NCI-H446 treated with DMSO at 0.1 percent for 48 hours (cell line): ENCODE data around the gene TSSK2.
"Not testable (repeated sequence)": the region's sequence is repeated elsewhere in the genome, so short reads cannot be mapped to it uniquely, and the experiment has no call there.

Source experiments
- DNase-seq: peaks from one replicate; lab custom pipeline; 2025; lab: John Stamatoyannopoulos, UW

The TSSK2 gene

DNA sequence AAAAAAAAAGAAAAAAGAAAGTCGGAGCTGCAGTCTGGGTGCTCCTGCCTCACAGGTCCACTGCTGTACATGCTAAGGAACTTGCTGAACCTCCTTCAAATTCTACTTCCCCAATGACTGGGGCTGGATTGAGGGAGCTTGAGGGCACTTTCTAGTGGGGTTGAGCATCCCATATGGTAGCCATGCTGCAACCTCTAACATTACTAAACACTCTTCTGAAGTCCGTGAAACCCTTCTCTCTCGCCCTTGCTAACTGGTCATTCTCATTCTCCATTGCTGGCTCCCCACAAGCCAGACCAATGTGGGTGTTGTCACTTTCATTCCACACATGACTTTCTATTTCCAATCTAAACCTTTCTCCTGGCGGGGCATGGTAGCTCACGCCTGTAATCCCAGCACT is 12.1 kb downstream of the TSSK2 start:
- DNase-seq, result no peak

DNA sequence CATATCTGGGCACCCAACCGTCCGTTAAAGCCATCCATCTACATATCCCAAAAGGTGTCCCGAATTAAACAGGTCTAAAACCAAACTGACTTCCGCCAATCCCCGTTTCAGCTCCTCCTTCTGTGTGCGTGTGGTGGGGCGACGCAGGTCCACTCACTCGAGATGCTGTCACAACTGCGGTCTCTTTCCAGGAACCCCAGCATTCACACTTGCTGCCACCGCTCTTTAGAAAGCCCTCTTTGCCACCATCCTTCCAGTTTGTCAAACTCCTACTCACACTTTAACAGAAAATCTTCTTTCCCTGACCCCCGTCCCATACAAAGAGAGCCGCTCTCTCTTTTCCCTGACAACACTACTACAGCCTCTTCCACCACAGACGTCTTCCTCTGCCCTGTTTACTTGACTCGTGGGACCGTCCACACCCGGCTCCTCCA is 12.9 kb downstream of the TSSK2 start:
- no peak for DNase-seq

DNA sequence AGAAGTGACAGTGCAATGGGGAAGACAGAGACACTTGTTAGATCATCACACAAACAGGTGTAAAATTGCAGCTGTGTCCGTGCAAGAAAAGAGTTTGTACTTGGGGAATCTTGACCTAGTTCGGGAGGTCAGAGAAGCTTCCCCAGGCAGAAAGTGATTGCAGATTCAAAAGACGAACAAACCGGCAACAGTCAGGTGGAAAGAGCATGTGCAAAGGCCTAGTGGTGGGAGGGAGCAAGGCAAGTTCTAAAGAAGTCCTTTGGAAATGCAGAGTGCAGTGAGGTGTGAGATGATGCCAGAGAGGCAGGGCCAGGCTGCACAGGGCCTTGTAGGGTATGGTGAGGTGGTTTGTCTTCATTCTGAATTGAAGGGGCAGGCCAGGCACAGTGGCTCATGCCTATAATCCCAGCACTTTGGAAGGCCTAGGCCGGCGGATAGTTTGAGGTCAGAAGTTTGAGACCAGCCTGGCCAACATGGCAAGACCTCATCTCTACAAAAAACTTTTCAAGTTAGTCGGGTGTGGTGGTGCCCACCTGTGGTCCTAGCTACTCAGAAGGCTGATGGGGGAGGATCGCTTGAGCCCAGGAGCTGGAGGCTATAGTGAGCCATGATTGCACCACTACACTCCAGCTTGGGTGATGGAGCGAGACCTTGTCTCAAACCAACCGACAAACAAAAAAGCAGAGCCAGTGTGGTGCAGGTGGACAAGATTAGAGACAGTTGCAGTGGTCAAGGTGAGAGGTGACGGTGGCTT is 15.3 kb downstream of the TSSK2 start:
- DNase-seq, result no peak

DNA sequence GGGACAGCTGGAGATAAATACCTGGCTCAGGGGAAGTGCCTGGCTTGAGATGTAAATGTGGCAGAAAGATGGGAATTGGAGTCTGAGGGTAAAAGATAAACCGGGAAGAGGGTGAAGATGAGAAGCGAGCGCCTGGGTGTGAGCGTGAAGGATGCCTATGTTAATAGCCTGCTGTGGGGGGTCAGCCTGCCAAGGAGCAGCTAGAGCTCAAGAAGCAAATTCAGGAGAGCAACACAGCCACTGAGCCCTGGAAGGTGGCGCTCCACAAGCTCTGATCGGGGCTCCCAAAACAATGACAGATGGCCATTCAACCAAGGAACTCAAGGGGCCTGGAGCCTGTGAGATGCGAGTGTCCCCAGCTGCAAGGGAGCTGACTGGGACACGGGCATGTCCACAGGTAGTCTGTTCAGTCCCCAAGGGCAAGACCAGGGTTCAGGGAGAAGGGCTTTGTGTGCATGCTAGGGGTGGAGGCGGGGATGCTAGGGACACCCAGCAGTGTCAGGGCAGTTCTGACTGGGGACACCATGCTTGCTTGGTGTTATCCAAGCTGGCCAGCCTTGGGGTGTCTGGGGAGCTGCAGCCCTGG is 16.2 kb downstream of the TSSK2 start:
- no peak for DNase-seq

DNA sequence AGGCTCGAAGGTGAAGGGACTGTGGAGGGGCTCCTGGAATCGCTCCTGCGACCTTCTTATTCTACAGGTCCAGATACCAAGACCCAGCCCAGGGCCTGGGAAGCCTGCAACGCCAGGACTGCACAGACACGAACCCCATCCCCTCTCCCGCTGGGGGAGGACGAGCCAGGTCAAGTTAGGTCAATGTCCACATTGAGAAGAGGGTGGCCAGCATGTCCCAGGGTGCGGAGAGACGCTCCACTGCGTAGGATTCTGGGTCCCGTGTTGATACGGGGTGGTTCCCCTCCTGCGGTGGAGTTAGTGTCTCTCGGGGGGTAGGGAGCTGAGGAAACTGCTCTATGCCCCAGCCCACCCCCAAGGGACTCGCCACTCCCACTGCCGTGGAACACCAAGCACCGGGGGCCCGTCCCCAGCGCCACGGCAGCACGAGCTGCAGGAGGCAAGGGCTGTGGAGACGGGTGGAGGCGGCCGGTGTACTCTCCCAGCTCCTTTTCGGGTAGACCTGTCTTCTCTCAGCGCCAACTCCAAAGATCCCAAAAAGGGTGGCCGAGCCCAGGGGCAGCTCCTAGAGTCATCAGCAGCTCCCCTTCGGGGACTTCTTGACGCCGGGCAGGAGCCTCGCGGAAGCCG is 17.4 kb downstream of the TSSK2 start:
- no peak for DNase-seq

DNA sequence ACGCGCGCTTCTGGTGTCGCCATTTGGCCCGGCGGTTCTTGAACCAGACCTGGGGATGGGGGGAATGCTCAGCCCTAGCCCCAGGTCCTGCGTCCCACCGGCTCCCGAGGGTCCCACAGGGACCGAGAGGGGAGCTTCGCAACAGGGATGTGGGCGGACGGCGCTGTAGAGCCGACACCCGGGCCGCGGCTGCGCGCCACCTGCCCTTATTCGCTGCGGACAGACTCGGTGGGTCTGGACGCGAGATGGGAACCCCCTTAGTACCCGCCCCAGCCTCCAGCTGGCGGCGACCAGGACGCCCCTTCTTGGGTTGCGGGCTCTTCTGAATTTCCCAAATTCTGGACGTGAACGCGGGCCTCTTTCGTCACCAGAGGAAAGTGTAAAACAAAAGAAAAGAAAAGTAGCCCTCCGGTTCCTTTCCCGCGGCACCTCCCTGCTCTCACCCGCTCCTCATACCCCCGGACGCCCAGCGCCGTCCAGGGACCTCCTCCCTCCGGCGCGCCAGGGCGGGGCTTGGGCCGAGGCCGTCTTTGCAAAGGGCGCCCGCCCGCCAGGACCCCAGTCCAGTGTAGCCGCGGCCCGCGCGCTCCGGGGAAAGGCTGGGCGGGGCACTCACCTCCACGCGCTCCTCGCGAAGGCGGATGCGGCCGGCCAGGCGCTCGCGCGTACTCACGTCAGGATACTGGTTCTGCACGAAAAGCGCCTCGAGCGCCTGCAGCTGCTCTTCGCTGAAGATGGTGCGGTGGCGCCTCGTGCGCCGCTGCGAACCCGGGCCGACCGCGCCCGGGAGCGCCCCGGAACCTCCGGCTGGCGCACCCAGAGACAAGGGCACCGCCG is 18.2 kb downstream of the TSSK2 start:
- DNase-seq, result no peak

DNA sequence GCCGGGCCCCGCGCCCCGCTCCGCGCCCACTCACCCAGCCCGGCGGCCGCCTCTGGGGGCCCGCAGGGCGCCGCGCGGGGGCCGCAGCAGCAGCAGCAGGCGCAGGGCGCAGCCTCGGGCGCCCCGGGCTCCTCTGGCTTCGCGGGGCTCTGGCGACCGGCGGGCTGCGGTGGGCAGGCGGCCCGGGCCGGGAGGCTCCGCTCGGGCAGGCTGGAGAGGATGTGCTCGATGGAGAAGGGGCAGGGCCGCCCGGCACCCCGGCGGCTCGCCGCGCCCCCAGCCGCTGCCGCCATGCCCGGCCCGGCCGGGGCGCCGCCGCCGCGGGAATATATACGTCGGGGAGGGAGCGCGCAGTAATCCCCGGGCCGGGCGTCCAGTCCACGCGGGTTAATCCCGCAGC is 18.9 kb downstream of the TSSK2 start, which contains the start of gene GSC2:
GSC2 (minus strand) TSS at position 302 of the 400 bp plus-strand sequence; CDS start at position 293, 9 bp downstream.
- DNase-seq, result no peak

DNA sequence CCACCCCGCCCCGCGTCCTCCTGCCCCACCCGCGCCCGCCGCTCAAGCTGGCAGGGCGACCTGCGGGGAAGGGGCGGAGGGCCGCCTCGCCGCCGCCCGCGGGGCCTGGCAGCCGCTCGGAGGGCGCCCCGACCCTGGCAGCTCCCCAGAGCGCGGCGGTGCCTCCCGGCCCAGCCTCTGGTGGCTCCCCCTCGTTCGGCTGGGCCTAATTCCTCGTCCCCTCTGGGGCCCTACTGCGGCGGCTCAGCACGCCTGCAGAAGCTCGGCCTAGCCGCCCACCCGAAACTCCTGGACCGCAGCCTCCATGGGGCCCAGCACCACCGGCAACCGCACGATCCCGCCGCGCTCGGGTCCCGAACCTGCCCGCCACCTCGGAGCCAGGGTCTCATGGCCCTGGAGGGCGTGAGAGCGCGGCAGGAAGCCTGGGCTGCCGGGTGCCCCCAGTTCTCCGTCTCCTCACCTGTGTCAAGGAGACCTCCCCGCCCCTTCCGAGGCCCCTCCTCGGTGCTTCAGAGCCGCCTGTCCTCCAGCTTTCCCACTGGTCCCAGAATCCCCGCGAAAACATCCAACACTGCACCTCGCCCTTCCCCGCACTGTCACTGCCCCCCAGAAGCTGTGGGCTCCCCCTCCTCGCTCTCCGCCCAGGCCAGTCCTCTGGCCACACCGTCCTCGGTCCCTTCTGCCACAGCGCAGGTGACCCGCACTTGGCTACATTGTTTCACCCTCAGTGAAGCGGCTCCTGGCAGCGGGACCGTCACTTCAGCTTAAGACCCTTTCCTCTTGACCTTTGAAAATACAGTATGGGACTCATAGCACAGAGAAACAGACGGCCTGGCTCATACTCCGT is 19.6 kb downstream of the TSSK2 start:
- DNase-seq, result no peak

DNA sequence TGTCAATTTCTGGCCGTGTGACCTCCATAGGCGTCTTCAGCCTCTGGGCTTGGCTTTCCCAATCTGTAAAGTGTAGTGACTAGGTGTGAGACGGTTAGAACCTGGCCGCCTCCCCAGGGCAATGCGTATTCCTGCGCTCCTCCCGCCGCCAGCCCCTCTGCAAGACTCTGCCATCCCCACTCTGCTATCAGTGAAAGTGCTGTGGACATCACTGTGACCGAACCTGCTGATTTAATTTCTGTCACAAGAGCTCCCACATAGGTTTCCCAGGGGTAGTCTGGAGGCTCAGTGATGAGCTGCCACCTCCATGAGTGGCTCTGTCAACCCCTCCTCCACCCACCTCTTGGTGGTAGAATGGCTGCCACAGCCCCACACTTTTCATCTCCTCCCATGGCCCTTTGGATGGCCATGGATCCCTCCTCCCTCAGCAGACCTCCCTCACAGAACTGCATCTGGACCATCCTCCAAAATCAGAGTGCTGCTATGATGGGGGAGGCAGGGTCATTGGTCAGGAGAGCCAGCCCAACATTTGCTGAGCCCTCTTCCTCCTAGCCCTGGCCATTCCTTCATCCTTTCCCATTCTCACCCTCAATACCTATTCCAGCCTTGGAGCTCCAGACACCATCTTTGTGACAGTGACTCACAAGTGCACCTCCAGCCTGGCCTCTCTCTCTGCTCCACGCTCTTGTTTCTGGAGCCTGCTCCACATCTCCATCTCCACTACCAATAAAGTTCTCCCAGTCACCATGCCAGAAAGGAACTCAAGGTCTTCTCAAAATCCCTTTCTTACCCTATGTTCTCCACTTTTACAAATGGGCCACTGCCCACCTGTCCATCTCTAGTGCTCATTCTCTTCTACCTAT is 20.5 kb downstream of the TSSK2 start:
- DNase-seq, result no peak

DNA sequence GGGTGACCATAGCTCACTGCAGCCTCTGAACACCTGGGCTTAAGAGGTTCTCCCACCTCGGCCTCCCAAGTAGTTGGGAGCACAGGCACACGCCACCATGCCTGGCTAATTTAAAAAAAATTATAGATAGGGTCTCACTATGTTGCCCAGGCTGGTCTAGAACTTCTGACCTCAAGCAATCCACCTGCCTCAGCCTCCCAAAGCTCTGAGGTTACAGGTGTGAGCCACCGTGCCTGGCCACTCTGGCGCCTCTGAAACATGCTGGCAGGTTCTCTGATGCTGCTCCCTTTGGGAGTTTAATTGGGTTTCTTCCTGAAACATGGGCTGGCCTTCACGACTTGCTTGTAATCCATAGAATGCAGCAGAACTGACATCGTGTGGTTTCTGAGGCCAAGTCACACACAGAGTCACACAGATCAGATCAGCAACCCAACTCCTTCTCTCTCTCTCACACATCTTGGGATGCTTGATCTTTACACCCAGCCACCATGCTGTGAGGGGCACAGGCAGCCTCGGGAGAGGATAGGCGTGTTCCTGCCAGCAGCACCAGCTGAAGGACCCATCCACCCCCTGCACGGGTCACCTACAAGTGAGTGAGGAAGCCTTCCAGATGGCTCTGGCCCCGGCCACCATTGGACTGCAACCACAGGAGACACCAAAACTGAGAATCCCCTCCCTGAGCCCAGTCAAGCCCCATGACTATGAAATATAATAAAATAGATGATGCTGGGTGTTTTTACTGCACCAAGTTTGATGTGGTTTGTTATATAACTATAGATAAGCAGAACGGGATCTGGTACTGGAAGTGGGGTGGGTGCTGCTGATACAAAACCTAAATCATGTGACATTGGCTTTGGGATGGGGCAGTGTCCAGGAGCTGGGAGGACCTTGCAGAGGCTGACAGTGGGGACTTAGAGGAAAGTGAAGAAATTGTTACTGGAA is 22.1 kb downstream of the TSSK2 start:
- DNase-seq, result no peak

DNA sequence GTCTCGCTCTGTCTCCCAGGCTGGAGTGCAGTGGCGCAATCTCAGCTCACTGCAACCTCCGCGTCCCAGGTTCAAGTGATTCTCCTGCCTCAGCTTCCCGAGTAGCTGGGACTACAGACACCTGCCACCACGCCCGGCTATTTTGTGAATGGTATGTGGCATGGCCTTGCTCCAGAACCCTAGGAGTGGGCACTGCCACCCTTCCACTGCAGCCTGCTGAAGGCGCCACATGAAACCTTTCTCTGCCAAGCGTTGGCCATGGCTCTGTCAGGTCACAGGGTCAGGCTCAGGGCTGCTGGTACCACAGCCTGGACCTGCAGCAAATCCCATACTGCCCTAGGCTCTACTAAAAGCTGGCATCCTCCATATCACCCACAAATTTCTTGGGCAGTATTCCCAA is 25.0 kb downstream of the TSSK2 start:
- not testable (repeated sequence) for DNase-seq

DNA sequence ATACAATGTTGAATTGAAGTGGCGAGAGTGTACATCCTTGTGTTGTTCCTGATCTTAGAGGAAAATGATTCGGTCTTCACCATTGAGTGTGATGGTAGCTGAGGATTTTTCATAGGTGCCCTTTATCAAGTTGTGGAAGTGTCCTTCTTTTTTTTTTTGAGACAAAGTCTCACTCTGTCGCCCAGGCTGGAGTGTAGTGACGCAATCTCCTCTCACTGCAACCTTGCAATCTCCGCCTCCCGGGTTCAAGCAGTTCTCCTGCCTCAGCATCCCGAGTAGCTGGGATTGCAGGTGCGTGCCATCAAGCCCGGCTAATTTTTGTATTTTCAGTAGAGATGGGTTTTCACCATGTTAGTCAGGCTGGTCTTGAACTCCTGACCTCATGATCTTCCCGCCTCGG is 27.5 kb downstream of the TSSK2 start:
- DNase-seq, result not testable (repeated sequence)

DNA sequence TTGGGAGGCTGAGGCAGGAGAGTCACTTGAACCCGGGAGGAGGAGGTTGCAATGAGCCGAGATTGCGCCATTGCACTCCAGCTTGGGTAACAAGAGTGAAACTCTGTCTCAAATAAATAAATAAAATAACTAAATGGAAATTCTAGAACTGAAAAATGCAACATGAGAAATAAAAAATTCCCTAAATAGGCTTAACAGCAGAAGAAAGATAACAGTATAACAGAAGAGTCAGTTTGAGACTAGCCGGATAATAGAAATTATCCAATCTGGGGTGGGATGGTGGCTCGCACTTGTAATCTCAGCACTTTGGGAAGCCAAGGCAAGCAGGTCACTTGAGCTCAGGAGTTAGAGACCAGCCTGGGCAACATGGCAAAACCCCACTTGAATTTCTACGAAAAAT is 33.3 kb downstream of the TSSK2 start:
- DNase-seq, result no peak

DNA sequence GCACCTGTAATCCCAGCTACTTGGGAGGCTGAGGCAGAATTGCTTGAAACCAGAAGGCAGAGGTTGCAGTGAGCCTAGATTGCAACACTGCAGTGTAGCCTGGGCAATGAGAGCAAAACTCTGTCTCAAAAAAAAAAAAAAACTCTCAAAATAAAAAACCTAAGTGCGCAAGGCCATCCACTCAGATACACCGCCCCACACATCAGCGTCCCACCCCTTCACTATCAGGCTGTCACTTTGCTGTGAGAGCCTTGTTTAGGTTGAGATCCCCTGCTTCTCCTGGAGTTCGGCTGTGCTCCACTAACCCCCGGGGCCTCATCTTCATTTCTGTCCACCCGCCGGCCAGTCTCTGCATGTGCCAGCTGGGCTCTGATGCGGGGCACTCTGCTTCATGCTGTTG is 35.3 kb downstream of the TSSK2 start:
- no peak for DNase-seq

DNA sequence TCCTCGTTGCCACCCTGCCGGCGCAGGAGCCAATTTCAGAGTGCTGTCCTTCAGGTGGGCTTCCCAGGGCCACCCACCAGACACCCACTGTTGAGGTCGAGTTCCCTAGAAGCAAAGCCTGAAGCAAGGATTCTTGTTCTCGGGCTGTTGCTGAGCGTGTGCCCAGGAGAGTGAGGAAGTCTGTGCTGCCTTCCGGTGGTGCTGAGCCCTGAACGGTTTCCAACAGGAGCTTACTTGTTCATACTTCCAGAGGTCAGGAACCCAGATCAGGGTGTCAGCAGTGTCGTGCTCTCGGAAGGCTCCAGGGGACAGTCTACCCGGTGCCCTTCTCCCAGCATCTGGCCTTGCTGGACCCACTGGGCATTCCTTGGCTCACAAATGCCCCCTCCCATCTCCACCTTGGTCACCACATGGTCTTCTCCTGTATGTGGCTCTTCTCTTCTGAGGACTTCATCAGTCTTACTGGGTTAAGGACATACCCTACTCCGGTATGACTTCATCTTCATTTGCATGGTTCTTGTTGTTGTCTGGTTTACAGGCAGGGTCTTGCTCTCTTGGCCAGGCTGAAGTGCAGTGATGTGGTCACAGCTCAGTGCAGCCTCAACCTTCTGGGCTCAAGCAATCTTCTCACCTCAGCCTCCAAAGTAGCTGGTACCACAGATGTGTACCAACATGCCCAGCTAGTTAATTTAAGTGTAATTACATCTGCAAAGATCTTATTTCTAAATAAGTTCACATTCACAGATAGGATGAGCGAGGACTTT is 36.2 kb downstream of the TSSK2 start:
- no peak for DNase-seq

DNA sequence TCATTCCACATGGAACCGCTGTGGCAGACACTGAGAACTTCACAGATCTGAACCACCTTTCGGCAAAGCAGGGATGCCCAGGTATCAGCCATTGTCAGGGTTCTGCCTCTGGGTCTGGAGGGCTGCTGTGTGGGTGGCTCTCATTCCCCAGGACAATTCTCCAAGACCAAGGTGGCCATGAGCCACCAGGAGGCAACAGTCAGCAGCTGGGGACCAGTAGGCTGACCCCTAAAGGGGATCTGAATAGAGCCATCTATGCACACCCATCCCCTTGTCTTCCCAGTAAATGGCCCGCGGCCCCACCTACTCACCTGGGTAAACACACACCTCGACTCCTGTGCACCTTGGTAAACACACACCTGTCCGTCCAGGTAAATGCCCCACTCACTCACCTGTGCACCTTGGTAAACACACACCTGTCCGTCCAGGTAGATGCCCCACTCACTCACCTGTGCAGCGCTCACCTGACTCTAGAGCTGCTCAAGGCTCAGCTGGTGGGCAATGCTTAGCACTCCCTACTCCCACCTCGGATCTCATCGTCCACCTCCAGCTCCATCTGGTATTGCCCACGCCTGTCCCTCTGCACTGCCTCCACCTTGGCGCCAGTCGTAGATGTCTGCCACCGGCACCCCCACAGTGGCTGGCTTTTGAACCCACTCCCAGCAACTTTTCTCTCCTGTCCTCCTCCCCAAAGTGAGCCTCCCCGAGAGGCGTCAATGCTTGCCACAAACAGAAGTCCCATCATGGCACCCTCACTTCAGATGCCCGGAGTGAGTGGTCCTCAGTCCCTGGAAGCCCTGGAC is 37.2 kb downstream of the TSSK2 start:
- DNase-seq, result no peak
